ENCODE results near the gene HINT3. TPM values are rescaled to one million over a fixed set of nuclear protein-coding genes. Genes with fewer than 3 reads are reported as not detected.

HINT3 gene
- total RNA-seq, 2 donors from 2014 or later: 13.0 to 16.4 TPM

GRCh38 chr6:125955973-125956372 is 597 bp upstream of the HINT3 start:
- DNase-seq: no peak
- Mint-ChIP-seq H3K27ac (peak overlapping the region; percentile 76), H3K4me3 (no peak overlapping the region), H3K36me3 (ENCODE audit: low read depth) (no peaks in the 10 kb centered on the region), H3K9me3 (peaks cover 4% of the 10 kb centered on the region), H3K4me1 (peaks cover 3% of the 10 kb centered on the region), H3K27me3 (ENCODE audit: insufficient read depth) (peaks cover 13% of the 10 kb centered on the region)
- Histone ChIP-seq H3K27ac (ENCODE audit: low read depth, low read length) (no peak overlapping the region), H3K36me3 (ENCODE audit: control insufficient read depth, insufficient read depth, low read length) (no peaks in the 10 kb centered on the region), H3K4me3 (ENCODE audit: low read length) (peak overlapping the region; percentile 91), H3K4me1 (ENCODE audit: control insufficient read depth, insufficient read depth, low read length) (no peaks in the 10 kb centered on the region), H3K9me3 (ENCODE audit: control insufficient read depth, low read length) (peaks cover 10% of the 10 kb centered on the region), H3K9ac (ENCODE audit: extremely low read depth, low read length, poor library complexity, severe bottlenecking) (peak overlapping the region; percentile 76), H3K27me3 (ENCODE audit: control insufficient read depth, insufficient read depth, low read length, poor library complexity, severe bottlenecking) (peaks cover 10% of the 10 kb centered on the region)
- WGBS, 2 experiments (ENCODE audit: insufficient coverage in 1 of 2, insufficient read length in 1 of 2): 70 to 74% methylated on average over 5 of the region's 5 CpGs
- no peak for TF ChIP-seq CTCF (conservative IDR thresholded peaks at IDR 0.05)

DNA sequence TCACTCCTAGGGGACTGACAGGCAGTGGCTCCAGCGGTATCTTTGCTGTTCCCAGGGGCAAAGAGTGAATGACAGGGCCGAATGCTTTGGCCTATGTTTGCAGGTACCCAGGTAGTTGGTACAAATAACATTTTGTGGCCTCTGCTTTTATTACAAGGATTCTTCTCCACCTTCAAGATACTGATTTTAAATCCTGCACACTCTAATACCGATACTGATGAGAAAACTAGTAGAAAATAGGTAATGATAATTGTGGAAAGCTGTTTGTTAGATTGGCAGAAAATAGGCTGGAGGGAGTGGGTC is 772 bp downstream of the HINT3 start:
- Histone ChIP-seq H3K4me1 (ENCODE audit: control insufficient read depth, insufficient read depth, low read length) (no peaks in the 10 kb centered on the region), H3K27ac (ENCODE audit: low read depth, low read length) (no peak overlapping the region), H3K9me3 (ENCODE audit: control insufficient read depth, low read length) (peaks cover 7% of the 10 kb centered on the region), H3K4me3 (ENCODE audit: low read length) (peak overlapping the region; percentile 91), H3K27me3 (ENCODE audit: control insufficient read depth, insufficient read depth, low read length, poor library complexity, severe bottlenecking) (peaks cover 10% of the 10 kb centered on the region), H3K9ac (ENCODE audit: extremely low read depth, low read length, poor library complexity, severe bottlenecking) (peak overlapping the region; percentile 76), H3K36me3 (ENCODE audit: control insufficient read depth, insufficient read depth, low read length) (no peaks in the 10 kb centered on the region)
- peaks cover 3% of the 10 kb centered on the region for H3K4me1 Mint-ChIP-seq
- TF ChIP-seq CTCF (conservative IDR thresholded peaks at IDR 0.05): no peak
- no peaks in the 10 kb centered on the region for H3K36me3 Mint-ChIP-seq (ENCODE audit: low read depth)
- no peak overlapping the region for H3K27ac Mint-ChIP-seq
- 0 to 34% methylated on average over 1 to 3 of the region's 3 CpGs for WGBS, 2 experiments (ENCODE audit: insufficient coverage in 1 of 2, insufficient read length in 1 of 2)
- peaks cover 3% of the 10 kb centered on the region for H3K9me3 Mint-ChIP-seq
- peaks cover 12% of the 10 kb centered on the region for H3K27me3 Mint-ChIP-seq (ENCODE audit: insufficient read depth)
- DNase-seq: no peak
- H3K4me3 Mint-ChIP-seq: no peak overlapping the region

- Mint-ChIP-seq H3K36me3 (ENCODE audit: low read depth) (no peaks in the 10 kb centered on the region), H3K4me1 (peaks cover 8% of the 10 kb centered on the region), H3K27ac (no peak overlapping the region), H3K9me3 (peaks cover 1% of the 10 kb centered on the region), H3K4me3 (no peak overlapping the region), H3K27me3 (ENCODE audit: insufficient read depth) (peaks cover 10% of the 10 kb centered on the region)
- Histone ChIP-seq H3K27me3 (ENCODE audit: control insufficient read depth, insufficient read depth, low read length, poor library complexity, severe bottlenecking) (peaks cover 10% of the 10 kb centered on the region), H3K36me3 (ENCODE audit: control insufficient read depth, insufficient read depth, low read length) (no peaks in the 10 kb centered on the region), H3K9ac (ENCODE audit: extremely low read depth, low read length, poor library complexity, severe bottlenecking) (no peak overlapping the region), H3K4me1 (ENCODE audit: control insufficient read depth, insufficient read depth, low read length) (no peaks in the 10 kb centered on the region), H3K9me3 (ENCODE audit: control insufficient read depth, low read length) (peaks cover 2% of the 10 kb centered on the region), H3K27ac (ENCODE audit: low read depth, low read length) (no peak overlapping the region), H3K4me3 (ENCODE audit: low read length) (peak overlapping the region; percentile 91)
- TF ChIP-seq CTCF (conservative IDR thresholded peaks at IDR 0.05): no peak
- no peak for DNase-seq
- WGBS, 2 experiments (ENCODE audit: insufficient coverage in 1 of 2, insufficient read length in 1 of 2): 75 to 80% methylated on average over 4 of the region's 4 CpGs
Measured at GRCh38 chr6:125957845-125958244, 1.3 kb downstream of the HINT3 start.

Data from endodermal cell (in vitro differentiated cells).